SK-N-SH treated with all-trans-retinoic acid at 6 μM for 48 hours (cell line): Measurements from ENCODE around the gene GRIA3.

Experiments used
- ATAC-seq: fragments of 200-7000 bp; cut with Tn5 transposase; 3 replicates; pipeline ENCODE4 v1.9.1; 2020; ENCODE audit warnings: mild to moderate bottlenecking, moderate library complexity
- BACH2 ChIP-seq: fragments of 250-450 bp; sonication (Bioruptor Pico); IDR thresholded peaks from 2 replicates; pipeline ENCODE4 v1.9.0; 2021; ENCODE audit warnings: mild to moderate bottlenecking, borderline replicate concordance
- CREB5 ChIP-seq: fragments of 250-450 bp; sonication (Bioruptor Pico); IDR thresholded peaks from 2 replicates; pipeline ENCODE4 v1.5.1; 2020; ENCODE audit warnings: low read depth, mild to moderate bottlenecking, moderate library complexity
- CSDC2 ChIP-seq: fragments of 250-450 bp; sonication (Bioruptor Pico); IDR thresholded peaks from 2 replicates; pipeline ENCODE4 v1.5.0; 2020; ENCODE audit warnings: mild to moderate bottlenecking, moderate library complexity
- CSRNP3 ChIP-seq: fragments of 250-450 bp; sonication (Bioruptor Pico); IDR thresholded peaks from 2 replicates; pipeline ENCODE4 v1.5.1; 2021; ENCODE audit warnings: mild to moderate bottlenecking, moderate library complexity
- ESRRG ChIP-seq: fragments of 250-450 bp; sonication (Bioruptor Pico); IDR thresholded peaks from 2 replicates; pipeline ENCODE4 v1.6.1; 2021; ENCODE audit warnings: mild to moderate bottlenecking
- GLIS3 ChIP-seq: fragments of 250-450 bp; sonication (Bioruptor Pico); IDR thresholded peaks from 2 replicates; pipeline ENCODE4 v1.5.0; 2020; ENCODE audit warnings: mild to moderate bottlenecking, moderate library complexity
- ISL1 ChIP-seq: fragments of 250-450 bp; sonication (Bioruptor Pico); IDR thresholded peaks from 2 replicates; pipeline ENCODE4 v2.1.2; 2022; ENCODE audit warnings: mild to moderate bottlenecking, moderate library complexity
- OSR1 ChIP-seq: fragments of 250-450 bp; sonication (Bioruptor Pico); IDR thresholded peaks from 2 replicates; pipeline ENCODE4 v1.8.0; 2022; ENCODE audit warnings: moderate library complexity, mild to moderate bottlenecking, inconsistent platforms
- PATZ1 ChIP-seq: fragments of 250-450 bp; sonication (Bioruptor Pico); IDR thresholded peaks from 2 replicates; pipeline ENCODE4 v1.8.0; 2020; ENCODE audit warnings: mild to moderate bottlenecking, moderate library complexity, borderline replicate concordance
- POU6F1 ChIP-seq: fragments of 250-450 bp; sonication (Bioruptor Pico); IDR thresholded peaks from 2 replicates; pipeline ENCODE4 v1.8.0; 2021; ENCODE audit warnings: low read depth, mild to moderate bottlenecking, moderate library complexity, borderline replicate concordance
- PPARA ChIP-seq: fragments of 250-450 bp; sonication (Bioruptor Pico); IDR thresholded peaks from 2 replicates; pipeline ENCODE4 v1.5.0; 2020; ENCODE audit warnings: mild to moderate bottlenecking, borderline replicate concordance
- RARB ChIP-seq: fragments of 250-450 bp; sonication (Bioruptor Pico); IDR thresholded peaks from 2 replicates; pipeline ENCODE4 v1.8.0; 2021; ENCODE audit warnings: mild to moderate bottlenecking, moderate library complexity
- SNAI2 ChIP-seq: fragments of 250-450 bp; sonication (Bioruptor Pico); IDR thresholded peaks from 2 replicates; pipeline ENCODE4 v1.5.0; 2020; ENCODE audit warnings: mild to moderate bottlenecking, moderate library complexity
- TCF4 ChIP-seq: fragments of 250-450 bp; sonication (Bioruptor Pico); IDR thresholded peaks from 2 replicates; pipeline ENCODE4 v1.8.0; 2021; ENCODE audit warnings: mild to moderate bottlenecking, moderate library complexity, borderline replicate concordance
- TOX ChIP-seq: fragments of 250-450 bp; sonication (Bioruptor Pico); IDR thresholded peaks from 2 replicates; pipeline ENCODE4 v1.8.0; 2021; ENCODE audit warnings: mild to moderate bottlenecking, moderate library complexity, borderline replicate concordance
- TSHZ2 ChIP-seq: fragments of 250-450 bp; sonication (Bioruptor Pico); IDR thresholded peaks from 2 replicates; pipeline ENCODE4 v1.5.0; 2020; ENCODE audit warnings: mild to moderate bottlenecking, moderate library complexity
- ZC3H10 ChIP-seq: fragments of 250-450 bp; sonication (Bioruptor Pico); IDR thresholded peaks from 2 replicates; pipeline ENCODE4 v1.5.1; 2021; ENCODE audit warnings: mild to moderate bottlenecking, moderate library complexity
- ZFP3 ChIP-seq: fragments of 250-450 bp; sonication (Bioruptor Pico); IDR thresholded peaks from 2 replicates; pipeline ENCODE4 v1.5.0; 2020; ENCODE audit warnings: mild to moderate bottlenecking, moderate library complexity
- ZFP30 ChIP-seq: fragments of 450-650 bp; formaldehyde crosslinking; IDR thresholded peaks from 2 replicates; pipeline ENCODE4 v1.5.0; 2022; ENCODE audit warnings: mild to moderate bottlenecking, moderate library complexity
- ZNF565 ChIP-seq: fragments of 450-650 bp; formaldehyde crosslinking; conservative IDR thresholded peaks from 2 replicates; pipeline ENCODE4 v1.5.0; 2020; ENCODE audit warnings: low read depth, mild to moderate bottlenecking, moderate library complexity

The GRIA3 gene

GRCh38 chrX:123188081-123188480, 4.0 kb downstream of the GRIA3 start:
- TF ChIP-seq PPARA (CRISPR knock-in tag) (no peak), TCF4 (no peak), TOX (CRISPR knock-in tag) (no peak), ZFP3 (no peak)
- ATAC-seq, result no peak

- TF ChIP-seq PATZ1 (CRISPR knock-in tag), result no peak
- no peak for TF ChIP-seq ISL1 (CRISPR knock-in tag)
- no peak for ATAC-seq
Observed at GRCh38 chrX:123189338-123189737, 5.3 kb downstream of the GRIA3 start.

- TF ChIP-seq PPARA (CRISPR knock-in tag) (no peak), TOX (CRISPR knock-in tag) (no peak)
- no peak for ATAC-seq
Observed at GRCh38 chrX:123190096-123190495, 6.0 kb downstream of the GRIA3 start.

- TF ChIP-seq ZC3H10 (CRISPR knock-in tag) (no peak), CSDC2 (CRISPR knock-in tag) (no peak), TCF4 (no peak), ESRRG (no peak), TOX (CRISPR knock-in tag) (no peak), ISL1 (CRISPR knock-in tag) (no peak), OSR1 (no peak), BACH2 (CRISPR knock-in tag) (no peak), CREB5 (CRISPR knock-in tag) (no peak), RARB (CRISPR knock-in tag) (no peak), POU6F1 (CRISPR knock-in tag) (no peak)
- no peak for ATAC-seq
Observed at GRCh38 chrX:123193101-123193500, 9.0 kb downstream of the GRIA3 start.

GRCh38 chrX:123199338-123199737, 15.3 kb downstream of the GRIA3 start:
- no peak for TF ChIP-seq ZFP3
- no peak for TF ChIP-seq POU6F1 (CRISPR knock-in tag)
- TF ChIP-seq ESRRG, result no peak
- TF ChIP-seq ISL1 (CRISPR knock-in tag), result no peak
- TF ChIP-seq ZNF565, result no peak
- TF ChIP-seq SNAI2 (CRISPR knock-in tag), result no peak
- no peak for TF ChIP-seq PPARA (CRISPR knock-in tag)
- no peak for TF ChIP-seq ZFP30
- no peak for TF ChIP-seq ZC3H10 (CRISPR knock-in tag)
- TF ChIP-seq GLIS3 (CRISPR knock-in tag), result no peak
- TF ChIP-seq CSRNP3 (CRISPR knock-in tag), result no peak
- no peak for TF ChIP-seq BACH2 (CRISPR knock-in tag)
- TF ChIP-seq TSHZ2, result no peak
- no peak for ATAC-seq
